Measurements from ENCODE around the gene VPS26A. TPM values are rescaled to one million over a fixed set of nuclear protein-coding genes. Genes with fewer than 3 reads are reported as not detected.

The VPS26A gene
- total and polyA plus RNA-seq, 2 donors (not counting 3 experiments of a cell fraction or from before 2014, with no cell fraction given): 11.7 to 60.3 TPM

GRCh38 chr10:69088471-69088769 is 35.6 kb upstream of the VPS26A start:
- dilution Hi-C loops (cut with MboI; ENCODE audit: extremely low pct_ligation_motif_present, low sequenced_read_pairs): no loop called here
- Histone ChIP-seq H3K27ac (ENCODE audit: insufficient read depth, low read depth, low read length) (peak overlapping the region; percentile 96), H3K79me2 (ENCODE audit: control insufficient read depth, insufficient read depth, low read length) (peaks cover 62% of the 10 kb centered on the region)

More at GRCh38 chr10:69088471-69088769, 35.6 kb upstream of the VPS26A start:
- peaks cover 49% of the 10 kb centered on the region for H3K4me1 ChIP-seq (ENCODE audit: control insufficient read depth, extremely low read depth, insufficient read depth, low read length)
- TF ChIP-seq EZH2 (IDR thresholded peaks at IDR 0.05; ENCODE audit: borderline replicate concordance, low read depth, low read length, severe bottlenecking) (no peak), CTCF (IDR thresholded peaks at IDR 0.05; ENCODE audit: extremely low read depth in 1 of 2, insufficient read depth in 1 of 2, low read depth in 1 of 2, low read length in 2 of 2) (no peak), MYC (IDR thresholded peaks at IDR 0.05; ENCODE audit: low read depth, low read length) (no peak), MAX (IDR thresholded peaks at IDR 0.05; ENCODE audit: insufficient read depth, insufficient read length) (no peak), GATA2 (IDR thresholded peaks at IDR 0.05; ENCODE audit: insufficient read depth, insufficient read length, low read depth, low read length) (no peak), JUN (IDR thresholded peaks at IDR 0.05; ENCODE audit: borderline replicate concordance, insufficient read depth, insufficient read length, low read depth) (no peak), POLR2AphosphoS5 (IDR thresholded peaks at IDR 0.05; ENCODE audit: insufficient read depth, low read depth, low read length) (no peak), POLR2A (IDR thresholded peaks at IDR 0.05; ENCODE audit: low read depth, low read length) (no peak), FOS (IDR thresholded peaks at IDR 0.05; ENCODE audit: borderline replicate concordance, insufficient read depth, low read length) (no peak)
- ChIA-PET POLR2A (interaction anchor here (1.0 kb wide), 1 partner anchor 96 kb away, joined by 4 read pairs; no protein-coding TSS in a partner anchor), CTCF (interaction anchor here (1.9 to 11.1 kb wide), 2 partner anchors 24 to 81 kb away, joined by 8 to 298 read pairs; no protein-coding TSS in a partner anchor)
- H3K27me3 ChIP-seq (ENCODE audit: control insufficient read depth in 2 of 2, insufficient read depth in 2 of 2, low read length in 2 of 2): no peaks in the 10 kb centered on the region
- no peaks in the 10 kb centered on the region for H3K9me1 ChIP-seq (replicated peaks; ENCODE audit: control insufficient read depth, extremely low read depth, insufficient read depth, low read length)
- no peak overlapping the region for H2AFZ ChIP-seq (ENCODE audit: low read depth, low read length)
- intact Hi-C loops (cut with micrococcal nuclease): loop anchor here (1.0 kb wide), 1 partner anchor 27 kb away; no protein-coding TSS in a partner anchor
- TSS peak; percentile 78 for BruUV-seq (replicated peaks)
- DNase-seq (ENCODE audit: low read depth, low spot score) (no peak), FAIRE-seq (no peak)
- H4K20me1 ChIP-seq (replicated peaks; ENCODE audit: control insufficient read depth, extremely low read depth, insufficient read depth, low read length): no peaks in the 10 kb centered on the region
- peak overlapping the region; percentile 74 to 95 (median 88) for H3K4me3 ChIP-seq (replicated peaks in 1 of 3; ENCODE audit: insufficient read depth in 1 of 3, low read depth in 1 of 3, low read length in 3 of 3)
- H3K4me2 ChIP-seq (ENCODE audit: insufficient read depth, low read length): peak overlapping the region; percentile 86
- H3K36me3 ChIP-seq (ENCODE audit: control insufficient read depth in 2 of 2, extremely low read depth in 1 of 2, insufficient read depth in 2 of 2, low read length in 2 of 2): no peaks in the 10 kb centered on the region
- H3K9me3 ChIP-seq (replicated peaks; ENCODE audit: control insufficient read depth, insufficient read depth, low read length): no peaks in the 10 kb centered on the region
- peak overlapping the region; percentile 99 for H3K9ac ChIP-seq (replicated peaks; ENCODE audit: extremely low read depth, insufficient read depth, low read length)
